Middle frontal gyrus (tissue), 1 donor: ENCODE measurements around the gene ARAP1.

Experiments
- DNase-seq: peaks from one replicate; pipeline ENCODE4 v3.0.0-alpha.2; 2015; ENCODE audit warnings: low spot score; ENCODE audit errors: extremely low spot score

ARAP1 gene

GRCh38 chr11:72743321-72744221, 8.6 kb downstream of the ARAP1 start:
- DNase-seq = no peak

GRCh38 chr11:72742513-72743320, 9.5 kb downstream of the ARAP1 start:
- DNase-seq = no peak

GRCh38 chr11:72741849-72742512, 10.2 kb downstream of the ARAP1 start:
- DNase-seq = no peak

GRCh38 chr11:72741429-72741833, 10.8 kb downstream of the ARAP1 start:
- DNase-seq = no peak

- DNase-seq = no peak
Measured at GRCh38 chr11:72740562-72741428, 11.4 kb downstream of the ARAP1 start.

- DNase-seq = no peak
Measured at GRCh38 chr11:72740060-72740424, 12.2 kb downstream of the ARAP1 start.

- DNase-seq = no peak
Measured at GRCh38 chr11:72739240-72740059, 12.8 kb downstream of the ARAP1 start.

GRCh38 chr11:72738199-72739141, 13.7 kb downstream of the ARAP1 start:
- no peak for DNase-seq

- DNase-seq = no peak
Measured at GRCh38 chr11:72737336-72737735, 14.9 kb downstream of the ARAP1 start.

GRCh38 chr11:72736452-72737069, 15.6 kb downstream of the ARAP1 start:
- no peak for DNase-seq

- DNase-seq = no peak
Measured at GRCh38 chr11:72735495-72736027, 16.6 kb downstream of the ARAP1 start.

GRCh38 chr11:72732329-72732728, 19.9 kb downstream of the ARAP1 start:
- no peak for DNase-seq

- no peak for DNase-seq
Measured at GRCh38 chr11:72730737-72731136, 21.5 kb downstream of the ARAP1 start.

- no peak for DNase-seq
Measured at GRCh38 chr11:72730243-72730642, 22.0 kb downstream of the ARAP1 start.

GRCh38 chr11:72727521-72727920, 24.7 kb downstream of the ARAP1 start:
- no peak for DNase-seq

- no peak for DNase-seq
Measured at GRCh38 chr11:72726266-72727220, 25.7 kb downstream of the ARAP1 start.

- DNase-seq = no peak
Measured at GRCh38 chr11:72725724-72726028, 26.5 kb downstream of the ARAP1 start.
